Measurements from ENCODE around the gene PHC3.
A peak's percentile ranks its signal among the peaks of the same experiment; 100 is the strongest.

PHC3 gene

DNA sequence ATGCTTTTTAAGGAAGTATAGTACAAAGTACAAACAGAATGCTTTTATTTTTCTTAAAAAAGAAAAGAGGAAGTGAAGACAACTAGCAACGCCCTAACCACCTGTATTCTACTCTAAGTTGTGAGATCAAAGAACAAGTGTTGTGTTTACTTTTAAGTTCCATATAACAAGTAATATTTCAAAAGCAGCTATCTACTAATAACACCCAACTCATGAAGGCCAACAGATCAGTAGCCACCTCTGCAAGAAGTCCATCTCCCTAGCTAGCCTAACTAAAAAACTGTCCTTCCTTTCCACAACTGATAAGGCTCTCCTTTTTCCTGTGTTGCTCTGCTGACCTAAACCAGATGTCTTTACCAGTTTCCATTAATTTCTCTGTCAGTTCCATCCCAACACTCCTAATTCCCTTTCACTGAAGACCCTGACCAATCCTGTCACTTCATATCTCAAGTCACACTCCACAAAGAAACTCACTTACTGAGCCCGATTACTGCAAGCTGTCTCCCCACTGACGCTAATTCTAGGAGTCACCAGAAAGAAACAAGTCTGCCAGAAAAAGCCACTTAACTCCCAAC lies 26.9 kb downstream of the PHC3 start:
- ChIA-PET CTCF (interaction anchor here (0.8 to 1.5 kb wide), 9 partner anchors 9 to 202 kb away, joined by 3 to 6 read pairs (median 4); no protein-coding TSS in a partner anchor), POLR2A (no interaction called here)
- TF ChIP-seq, protein P1, sequence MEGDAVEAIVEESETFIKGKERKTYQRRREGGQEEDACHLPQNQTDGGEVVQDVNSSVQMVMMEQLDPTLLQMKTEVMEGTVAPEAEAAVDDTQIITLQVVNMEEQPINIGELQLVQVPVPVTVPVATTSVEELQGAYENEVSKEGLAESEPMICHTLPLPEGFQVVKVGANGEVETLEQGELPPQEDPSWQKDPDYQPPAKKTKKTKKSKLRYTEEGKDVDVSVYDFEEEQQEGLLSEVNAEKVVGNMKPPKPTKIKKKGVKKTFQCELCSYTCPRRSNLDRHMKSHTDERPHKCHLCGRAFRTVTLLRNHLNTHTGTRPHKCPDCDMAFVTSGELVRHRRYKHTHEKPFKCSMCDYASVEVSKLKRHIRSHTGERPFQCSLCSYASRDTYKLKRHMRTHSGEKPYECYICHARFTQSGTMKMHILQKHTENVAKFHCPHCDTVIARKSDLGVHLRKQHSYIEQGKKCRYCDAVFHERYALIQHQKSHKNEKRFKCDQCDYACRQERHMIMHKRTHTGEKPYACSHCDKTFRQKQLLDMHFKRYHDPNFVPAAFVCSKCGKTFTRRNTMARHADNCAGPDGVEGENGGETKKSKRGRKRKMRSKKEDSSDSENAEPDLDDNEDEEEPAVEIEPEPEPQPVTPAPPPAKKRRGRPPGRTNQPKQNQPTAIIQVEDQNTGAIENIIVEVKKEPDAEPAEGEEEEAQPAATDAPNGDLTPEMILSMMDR (IDR thresholded peaks at IDR 0.05; ENCODE audit: control extremely low read depth, extremely low read depth, low read depth, missing control alignments) = no peak
- DNase-seq (ENCODE audit: extremely low spot score) = peak; percentile 70

DNA sequence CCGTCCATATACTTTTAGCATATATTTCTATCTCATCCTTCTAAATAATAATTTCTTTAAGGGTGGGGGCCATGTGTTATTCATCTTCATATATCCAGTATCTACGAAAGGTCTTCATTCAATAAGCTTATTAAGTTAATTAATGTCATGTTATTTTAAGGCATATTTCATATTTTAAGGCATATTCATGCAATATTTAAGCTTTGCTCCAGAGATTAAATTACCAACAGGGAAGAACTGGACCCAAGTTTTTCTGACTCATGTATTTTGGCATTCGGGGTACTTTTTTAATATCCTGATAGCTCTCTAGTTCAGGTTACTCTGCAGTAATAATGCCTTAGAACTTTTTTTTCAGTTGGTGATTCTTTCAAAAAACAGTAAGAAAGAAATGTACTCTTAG lies 27.4 kb downstream of the PHC3 start:
- TF ChIP-seq, protein P1 (IDR thresholded peaks at IDR 0.05; ENCODE audit: control extremely low read depth, extremely low read depth, low read depth, missing control alignments) = no peak
- POLR2A ChIA-PET = no interaction called here
- CTCF ChIA-PET = interaction anchor here (0.8 to 1.5 kb wide), 9 partner anchors 9 to 202 kb away, joined by 3 to 6 read pairs (median 4); no protein-coding TSS in a partner anchor
- DNase-seq (ENCODE audit: extremely low spot score) = no peak

DNA sequence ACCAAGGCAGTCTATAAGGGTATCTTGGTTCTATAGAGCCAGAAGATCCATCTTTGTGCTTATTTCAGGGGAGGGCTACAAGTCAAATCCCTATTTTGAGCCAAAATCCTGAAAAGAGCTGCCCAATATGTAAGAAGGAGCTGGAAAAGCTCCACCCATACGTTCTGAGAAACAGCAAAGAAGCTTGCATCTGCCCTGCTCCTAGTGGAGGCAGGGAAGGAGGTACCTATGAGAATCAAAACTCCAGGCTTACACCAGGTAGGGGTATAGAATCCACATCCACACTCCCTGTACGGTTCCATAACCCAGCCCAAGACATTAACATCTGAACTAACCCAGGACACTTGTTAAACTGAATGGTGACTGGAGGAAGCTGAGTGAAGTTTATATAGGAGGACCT lies 30.0 kb downstream of the PHC3 start:
- TF ChIP-seq, protein P1 (IDR thresholded peaks at IDR 0.05; ENCODE audit: control extremely low read depth, extremely low read depth, low read depth, missing control alignments) = no peak
- POLR2A ChIA-PET = no interaction called here
- CTCF ChIA-PET = interaction anchor here (1.0 to 1.7 kb wide), 4 partner anchors 10 to 23 kb away, joined by 4 to 8 read pairs (median 4); no protein-coding TSS in a partner anchor
- no peak for DNase-seq (ENCODE audit: extremely low spot score)

DNA sequence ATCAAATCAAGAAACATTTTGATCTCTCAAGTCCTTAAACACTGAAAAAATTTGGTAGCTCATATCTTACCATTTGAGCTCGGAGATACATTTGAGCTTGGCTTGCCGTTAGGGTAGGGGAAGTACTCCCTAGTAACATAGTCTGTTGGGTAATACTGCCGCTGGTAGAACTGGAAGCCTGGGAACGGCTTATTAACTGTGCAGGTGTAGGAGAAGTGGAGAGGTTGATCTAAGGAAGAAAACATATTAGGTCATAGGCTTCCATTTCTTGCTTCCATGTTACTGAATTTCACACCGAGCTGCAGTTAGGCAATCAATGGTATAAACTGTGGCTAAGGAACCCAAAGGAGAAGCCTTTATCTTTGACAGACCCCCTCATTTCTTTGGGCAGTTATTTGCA lies 32.5 kb downstream of the PHC3 start:
- CTCF ChIA-PET = interaction anchor here (1.3 to 2.7 kb wide), 3 partner anchors 13 to 23 kb away, joined by 3 to 7 read pairs (median 5); no protein-coding TSS in a partner anchor
- TF ChIP-seq, protein P1 (IDR thresholded peaks at IDR 0.05; ENCODE audit: control extremely low read depth, extremely low read depth, low read depth, missing control alignments) = no peak
- DNase-seq (ENCODE audit: extremely low spot score) = no peak
- POLR2A ChIA-PET = no interaction called here

DNA sequence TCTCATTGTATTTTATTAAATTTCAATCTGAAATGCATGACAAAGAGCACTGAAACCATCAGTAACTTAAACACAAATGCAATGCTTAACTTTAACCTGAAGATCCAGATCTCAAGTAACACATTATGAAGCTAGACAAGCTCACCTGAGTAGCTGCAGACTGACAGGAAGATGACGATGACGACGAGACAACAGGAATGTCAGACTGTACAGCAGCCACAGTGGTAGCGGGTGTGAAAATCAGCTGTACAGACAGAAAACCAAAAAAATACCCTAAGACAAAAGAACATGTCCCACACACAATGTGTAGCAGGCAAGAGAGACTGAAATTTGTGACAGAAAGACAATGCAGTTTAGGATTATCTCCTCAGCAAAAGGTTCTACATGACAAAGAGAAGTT lies 36.3 kb downstream of the PHC3 start:
- ChIA-PET POLR2A (no interaction called here), CTCF (interaction anchor here (0.8 to 1.6 kb wide), 6 partner anchors 9 to 46 kb away, joined by 3 to 5 read pairs (median 3); partner anchors contain the start of gene PHC3)
- TF ChIP-seq, protein P1 (IDR thresholded peaks at IDR 0.05; ENCODE audit: control extremely low read depth, extremely low read depth, low read depth, missing control alignments) = no peak

DNA sequence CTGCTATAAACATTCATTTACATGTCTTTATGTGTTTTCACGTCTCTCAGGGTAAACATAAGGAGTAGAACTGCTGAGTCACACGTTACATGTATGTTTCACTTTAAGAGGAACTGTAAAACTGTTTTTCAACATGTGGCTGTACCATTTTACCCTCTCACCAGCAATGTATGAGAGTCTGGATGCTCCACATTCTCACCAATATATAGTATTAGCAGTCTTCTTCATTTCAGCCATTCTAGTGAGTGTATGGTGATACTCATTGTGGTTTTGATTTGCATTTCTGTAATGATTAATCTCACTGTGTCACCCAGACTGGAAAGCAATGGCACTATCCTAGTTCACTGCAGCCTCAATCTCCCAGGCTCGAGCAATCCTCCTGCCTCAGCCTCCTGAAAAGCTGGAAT lies 37.1 kb downstream of the PHC3 start:
- ChIA-PET POLR2A (no interaction called here), CTCF (no interaction called here)

More for the DNA sequence above, 36.3 kb downstream of the PHC3 start:
- DNase-seq (ENCODE audit: extremely low spot score) = no peak

More for the DNA sequence above, 37.1 kb downstream of the PHC3 start:
- DNase-seq (ENCODE audit: extremely low spot score) = peak; percentile 27
- TF ChIP-seq, protein P1 (IDR thresholded peaks at IDR 0.05; ENCODE audit: control extremely low read depth, extremely low read depth, low read depth, missing control alignments) = no peak

Data from GM10248 (cell line).